LNCaP clone FGC (cell line): ENCODE results near the gene PRR15L.

Source experiments
- DNase-seq: peaks from one replicate; pipeline ENCODE4 v3.0.0-alpha.2; 2011; ENCODE audit warnings: low read depth
- H3K4me3 ChIP-seq: 2 replicates; pipeline ENCODE4 v1.5.1; 2011; ENCODE audit warnings: mild to moderate bottlenecking, low read depth, low read length, control low read depth
- TF ChIP-seq, protein P1 (sequence below): IDR thresholded peaks from 2 replicates; pipeline ENCODE4 v1.5.1; 2012; ENCODE audit warnings: mild to moderate bottlenecking; ENCODE audit not compliant: control insufficient read depth, insufficient read depth; ENCODE audit errors: extremely low read depth

Gene PRR15L

DNA sequence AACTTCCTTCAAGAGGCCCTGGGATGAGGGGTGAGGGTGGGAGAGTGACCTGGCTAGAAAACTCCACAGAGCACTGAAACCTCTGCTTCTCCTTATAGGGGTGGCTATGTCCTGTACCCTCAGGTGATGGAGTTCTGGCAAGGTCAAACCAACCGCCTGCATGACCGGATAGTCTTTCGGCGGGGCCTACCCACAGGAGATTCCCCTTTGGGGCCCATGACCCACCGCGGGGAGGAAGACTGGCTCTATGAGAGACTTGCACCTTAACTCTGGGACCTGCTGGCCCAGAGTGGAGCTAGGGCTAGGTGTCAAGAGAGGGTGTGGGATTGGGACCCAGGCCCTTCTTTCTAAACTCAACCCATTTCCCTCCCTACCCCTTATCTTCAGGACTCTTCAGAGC lies 11.2 kb downstream of the PRR15L start:
- no peak overlapping the region for H3K4me3 ChIP-seq
- TF ChIP-seq, protein P1, sequence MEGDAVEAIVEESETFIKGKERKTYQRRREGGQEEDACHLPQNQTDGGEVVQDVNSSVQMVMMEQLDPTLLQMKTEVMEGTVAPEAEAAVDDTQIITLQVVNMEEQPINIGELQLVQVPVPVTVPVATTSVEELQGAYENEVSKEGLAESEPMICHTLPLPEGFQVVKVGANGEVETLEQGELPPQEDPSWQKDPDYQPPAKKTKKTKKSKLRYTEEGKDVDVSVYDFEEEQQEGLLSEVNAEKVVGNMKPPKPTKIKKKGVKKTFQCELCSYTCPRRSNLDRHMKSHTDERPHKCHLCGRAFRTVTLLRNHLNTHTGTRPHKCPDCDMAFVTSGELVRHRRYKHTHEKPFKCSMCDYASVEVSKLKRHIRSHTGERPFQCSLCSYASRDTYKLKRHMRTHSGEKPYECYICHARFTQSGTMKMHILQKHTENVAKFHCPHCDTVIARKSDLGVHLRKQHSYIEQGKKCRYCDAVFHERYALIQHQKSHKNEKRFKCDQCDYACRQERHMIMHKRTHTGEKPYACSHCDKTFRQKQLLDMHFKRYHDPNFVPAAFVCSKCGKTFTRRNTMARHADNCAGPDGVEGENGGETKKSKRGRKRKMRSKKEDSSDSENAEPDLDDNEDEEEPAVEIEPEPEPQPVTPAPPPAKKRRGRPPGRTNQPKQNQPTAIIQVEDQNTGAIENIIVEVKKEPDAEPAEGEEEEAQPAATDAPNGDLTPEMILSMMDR, result no peak
- no peak for DNase-seq

DNA sequence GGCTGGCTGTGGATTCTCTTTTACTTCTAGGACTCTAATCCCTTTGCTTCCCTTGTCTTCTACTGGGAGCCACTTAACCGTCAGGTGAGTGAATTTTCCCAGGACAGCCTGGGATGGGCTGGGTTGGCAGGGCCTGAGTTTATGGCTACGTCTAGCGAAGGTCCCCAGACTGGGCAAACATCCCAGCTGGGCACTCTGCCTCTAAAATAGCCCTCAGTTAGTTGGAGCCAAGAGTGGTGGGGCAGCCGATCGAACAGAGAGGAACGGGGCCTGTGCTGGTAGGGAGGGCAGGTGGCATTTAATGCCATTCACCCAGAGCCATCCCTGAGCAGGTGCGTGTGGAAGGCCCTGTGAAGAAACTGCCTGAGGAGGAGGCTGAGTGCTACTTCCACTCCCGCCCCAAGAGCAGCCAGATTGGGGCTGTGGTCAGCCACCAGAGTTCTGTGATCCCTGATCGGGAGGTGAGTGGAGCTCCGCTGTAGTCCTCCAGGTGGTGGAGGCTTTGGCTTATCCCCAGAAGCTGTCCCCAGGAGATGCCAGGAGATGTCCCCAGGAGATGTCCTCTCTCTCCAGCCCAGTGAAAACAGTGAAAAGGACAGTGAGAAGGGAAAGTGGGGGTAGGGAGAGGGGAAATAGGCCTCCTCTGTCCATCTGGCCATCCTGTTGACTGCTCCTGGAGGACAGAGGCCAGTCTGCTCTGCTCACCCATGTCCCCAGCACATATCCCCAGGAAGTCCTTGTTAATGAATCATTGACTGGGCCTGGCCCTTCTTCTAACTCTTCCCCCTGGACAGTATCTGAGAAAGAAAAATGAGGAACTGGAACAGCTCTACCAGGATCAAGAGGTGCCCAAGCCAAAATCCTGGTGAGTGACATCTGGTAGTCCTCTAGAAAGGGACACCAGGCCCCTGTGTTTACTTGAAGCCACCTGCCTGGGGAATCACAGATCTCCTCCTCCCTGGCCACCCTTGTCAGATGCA lies 11.9 kb downstream of the PRR15L start:
- DNase-seq, result no peak
- no peak overlapping the region for H3K4me3 ChIP-seq
- TF ChIP-seq, protein P1, result no peak

DNA sequence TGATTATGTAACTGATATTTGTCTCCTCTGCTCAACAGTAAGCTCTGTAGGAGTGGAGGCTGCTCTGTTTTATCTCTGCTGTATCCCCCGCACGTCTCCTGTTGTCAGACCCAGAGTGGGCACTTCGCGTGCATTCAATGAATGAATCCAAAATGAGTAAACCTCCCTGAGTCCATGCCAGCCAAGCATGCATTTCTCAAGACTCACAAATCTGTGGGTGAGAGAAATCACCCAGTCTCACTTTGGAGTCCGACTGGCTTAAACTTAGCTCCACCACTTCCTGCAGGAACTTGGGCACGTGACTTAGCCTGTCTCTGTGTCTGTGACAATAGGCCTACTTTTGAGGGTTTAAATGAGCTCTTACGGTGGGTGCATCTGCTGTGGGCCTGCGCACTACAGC lies 12.6 kb downstream of the PRR15L start:
- no peak for DNase-seq
- H3K4me3 ChIP-seq, result no peak overlapping the region
- TF ChIP-seq, protein P1, result no peak

DNA sequence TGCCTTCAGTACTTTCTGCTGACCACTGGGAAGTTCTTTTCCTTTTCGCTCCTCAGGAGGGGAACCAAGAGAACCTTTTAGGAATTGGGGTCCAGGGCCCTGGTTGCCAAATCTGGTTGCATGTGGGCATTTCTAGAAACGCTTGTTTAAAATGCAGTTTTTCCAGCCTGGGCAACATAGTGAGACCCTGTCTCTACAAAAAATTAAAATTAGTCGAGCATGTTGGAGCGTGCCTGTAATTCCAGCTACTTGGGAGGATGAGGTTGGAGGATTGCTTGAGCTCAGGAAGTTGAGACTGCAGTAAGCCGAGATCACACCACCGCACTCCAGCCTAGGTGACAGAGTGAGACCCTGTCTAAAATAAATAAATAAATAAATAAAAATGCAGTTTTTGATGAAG lies 15.1 kb downstream of the PRR15L start:
- DNase-seq, result no peak
- TF ChIP-seq, protein P1, result no peak
- H3K4me3 ChIP-seq, result peak overlapping the region; percentile 98

DNA sequence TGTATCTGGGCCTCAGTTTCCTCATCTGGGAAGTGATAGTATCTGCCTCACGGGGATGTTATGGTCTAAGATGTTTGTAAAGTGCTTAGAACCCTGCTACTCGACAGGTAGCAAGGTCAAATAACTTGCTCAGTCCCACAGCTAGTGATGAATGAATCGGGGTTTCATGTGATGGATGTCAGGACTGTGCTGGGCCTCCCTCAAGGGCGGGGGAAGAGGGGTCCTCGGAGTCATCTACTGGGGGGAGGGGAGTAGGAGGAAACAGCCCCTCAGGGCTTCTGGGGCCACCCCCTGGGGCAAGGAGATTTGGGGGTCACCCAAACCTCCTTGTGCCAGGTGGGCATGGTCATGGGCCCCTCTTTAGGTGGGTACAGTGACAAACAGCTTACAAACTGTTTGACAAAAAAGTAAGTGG lies 15.6 kb downstream of the PRR15L start:
- TF ChIP-seq, protein P1, result no peak
- H3K4me3 ChIP-seq, result peak overlapping the region; percentile 98
- no peak for DNase-seq

DNA sequence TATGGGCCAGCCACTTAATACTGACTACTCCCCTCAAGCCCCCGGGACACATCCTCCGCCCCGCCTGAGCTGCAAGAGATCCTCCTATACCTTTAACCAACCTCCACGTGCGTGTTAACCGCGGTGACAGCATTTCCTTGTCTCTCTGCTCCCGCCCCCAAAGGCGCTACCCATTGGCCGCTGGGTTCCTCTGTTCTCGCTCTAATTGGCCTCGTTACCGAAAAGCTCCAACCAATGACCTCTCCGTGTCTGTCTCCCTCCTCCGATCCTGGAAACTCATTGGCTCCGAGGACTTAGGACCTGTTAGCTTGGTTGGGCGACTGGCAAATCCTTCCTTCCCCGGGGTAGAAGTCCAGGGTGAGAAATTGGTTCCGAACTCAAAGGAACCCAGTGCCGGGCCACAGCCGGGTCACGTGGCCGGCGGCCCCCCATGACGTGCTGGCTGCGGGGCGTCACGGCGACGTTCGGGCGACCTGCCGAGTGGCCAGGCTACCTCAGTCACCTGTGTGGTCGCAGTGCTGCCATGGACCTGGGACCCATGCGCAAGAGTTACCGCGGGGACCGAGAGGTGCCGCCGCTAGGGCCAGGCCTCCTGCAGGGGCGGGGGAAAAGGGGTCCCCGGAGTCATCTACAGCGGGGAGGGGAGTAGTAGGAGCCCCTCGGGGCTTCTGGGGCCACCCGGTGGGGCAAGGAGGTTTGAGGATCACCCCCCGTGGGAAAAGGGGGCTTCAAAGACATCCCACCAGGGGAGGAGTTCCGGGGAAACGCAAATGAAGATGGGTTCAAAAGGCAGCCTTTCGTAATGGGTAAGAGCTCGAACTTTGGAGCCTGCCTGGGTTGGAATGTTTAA lies 16.2 kb downstream of the PRR15L start, which contains the start of gene PNPO:
Gene PNPO (plus strand): TSS at position 326 of the 850 bp plus-strand sequence. CDS start 105 bp downstream, at position 431.
- TF ChIP-seq, protein P1, result no peak
- DNase-seq, result peak; percentile 99
- peak within 1 kb of the TSS; percentile 98 for H3K4me3 ChIP-seq
